WI38 (cell line): Measurements from ENCODE around the gene LTBP1.

ENCODE experiments used
- H3K4me3 ChIP-seq: 2 replicates; pipeline ENCODE4 v1.5.1; 2011; ENCODE audit warnings: low read depth, mild to moderate bottlenecking, control low read depth, low read length
- CTCF ChIP-seq: IDR thresholded peaks from 2 replicates; pipeline ENCODE4 v1.5.1; 2012; ENCODE audit warnings: low read depth, mild to moderate bottlenecking, control low read depth, low read length

LTBP1 gene

GRCh38 chr2:33425586-33426031 lies 478.9 kb downstream of the LTBP1 start:
- no peak overlapping the region for H3K4me3 ChIP-seq
- TF ChIP-seq CTCF = no peak

- no peak for TF ChIP-seq CTCF
Measured at GRCh38 chr2:33426666-33427231, 480.0 kb downstream of the LTBP1 start.

GRCh38 chr2:33430077-33430476 lies 483.3 kb downstream of the LTBP1 start:
- H3K4me3 ChIP-seq = no peak overlapping the region
- no peak for TF ChIP-seq CTCF

More at GRCh38 chr2:33426666-33427231, 480.0 kb downstream of the LTBP1 start:
- H3K4me3 ChIP-seq = no peak overlapping the region

GRCh38 chr2:33430856-33431255 lies 484.1 kb downstream of the LTBP1 start:
- no peak overlapping the region for H3K4me3 ChIP-seq
- no peak for TF ChIP-seq CTCF

- no peak overlapping the region for H3K4me3 ChIP-seq
- TF ChIP-seq CTCF = no peak
Measured at GRCh38 chr2:33432871-33433270, 486.1 kb downstream of the LTBP1 start.

- H3K4me3 ChIP-seq = no peak overlapping the region
- no peak for TF ChIP-seq CTCF
Measured at GRCh38 chr2:33433279-33434235, 486.8 kb downstream of the LTBP1 start.

- no peak for TF ChIP-seq CTCF
- no peak overlapping the region for H3K4me3 ChIP-seq
Measured at GRCh38 chr2:33435518-33435917, 488.8 kb downstream of the LTBP1 start.
